Daoy (cell line): ENCODE measurements around the gene CLRN2. TPM values are rescaled to one million over a fixed set of nuclear protein-coding genes. Genes with fewer than 3 reads are reported as not detected.

Experiments used
- DNase-seq: peaks from one replicate; pipeline ENCODE4 v3.0.0-alpha.2; 2015; ENCODE audit warnings: low read depth
- total RNA-seq: library from RNA; depleted of rRNA; stranded (reverse); fragments of >200 nt; shearing (Covaris generic); gene quantifications from 2 replicates; pipeline ENCODE4 v1.2.3, GENCODE V29; 2014; rRNA removed

CLRN2 gene, protein sequence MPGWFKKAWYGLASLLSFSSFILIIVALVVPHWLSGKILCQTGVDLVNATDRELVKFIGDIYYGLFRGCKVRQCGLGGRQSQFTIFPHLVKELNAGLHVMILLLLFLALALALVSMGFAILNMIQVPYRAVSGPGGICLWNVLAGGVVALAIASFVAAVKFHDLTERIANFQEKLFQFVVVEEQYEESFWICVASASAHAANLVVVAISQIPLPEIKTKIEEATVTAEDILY
- total RNA-seq: not detected in 2 replicates

DNA sequence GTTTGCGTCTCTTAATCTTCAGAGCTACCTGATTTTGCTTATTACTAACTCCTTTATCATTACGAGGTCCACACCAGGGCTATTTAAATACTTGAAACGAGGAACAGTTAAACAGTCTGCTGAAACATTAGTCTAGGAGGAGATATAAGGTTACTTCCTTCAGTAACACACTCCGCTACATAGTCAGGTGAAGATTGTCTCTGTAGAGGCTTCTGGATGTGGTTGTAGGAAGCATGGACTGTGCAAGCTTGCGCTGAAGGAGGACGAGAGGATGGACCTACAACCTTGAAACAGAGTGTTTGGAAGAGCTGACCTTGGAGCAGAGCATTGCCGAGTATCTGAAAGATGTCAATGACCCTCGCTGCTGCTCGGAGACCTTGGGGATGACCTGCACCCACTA, at the start of gene CLRN2:
TSS of gene CLRN2 (plus strand) at position 301 of the 400 bp plus-strand sequence. CDS start 102 bp downstream, outside the sequence.
- no peak for DNase-seq

DNA sequence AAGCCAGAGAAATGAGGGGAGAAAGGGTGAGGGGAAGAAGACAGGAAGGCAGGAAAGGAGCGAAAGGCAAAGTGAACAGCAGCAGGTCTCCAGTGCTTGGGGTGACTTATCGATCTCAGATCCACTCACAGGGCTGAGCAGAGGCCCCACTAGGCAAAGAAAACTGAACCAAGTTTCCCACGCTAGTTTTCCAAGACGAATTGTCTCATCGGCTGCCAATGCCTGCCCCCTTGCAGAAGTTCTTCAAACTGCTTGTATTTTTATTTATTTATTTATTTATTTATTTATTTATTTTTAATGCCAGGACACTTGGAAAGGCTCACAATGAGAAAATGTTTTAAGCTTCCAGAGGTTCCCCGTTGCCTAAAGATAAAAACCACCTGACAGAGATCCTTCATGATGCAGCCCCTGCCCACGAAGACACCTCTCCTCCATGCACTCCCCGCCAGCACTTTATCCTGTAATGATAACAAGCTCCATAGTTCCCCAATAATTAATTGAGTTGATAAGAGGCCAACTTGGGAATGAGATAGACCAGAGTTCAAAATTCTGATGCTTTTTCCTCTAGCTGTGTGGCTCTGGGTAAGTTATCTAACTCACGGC, 46.2 kb upstream of the CLRN2 start:
- no peak for DNase-seq

DNA sequence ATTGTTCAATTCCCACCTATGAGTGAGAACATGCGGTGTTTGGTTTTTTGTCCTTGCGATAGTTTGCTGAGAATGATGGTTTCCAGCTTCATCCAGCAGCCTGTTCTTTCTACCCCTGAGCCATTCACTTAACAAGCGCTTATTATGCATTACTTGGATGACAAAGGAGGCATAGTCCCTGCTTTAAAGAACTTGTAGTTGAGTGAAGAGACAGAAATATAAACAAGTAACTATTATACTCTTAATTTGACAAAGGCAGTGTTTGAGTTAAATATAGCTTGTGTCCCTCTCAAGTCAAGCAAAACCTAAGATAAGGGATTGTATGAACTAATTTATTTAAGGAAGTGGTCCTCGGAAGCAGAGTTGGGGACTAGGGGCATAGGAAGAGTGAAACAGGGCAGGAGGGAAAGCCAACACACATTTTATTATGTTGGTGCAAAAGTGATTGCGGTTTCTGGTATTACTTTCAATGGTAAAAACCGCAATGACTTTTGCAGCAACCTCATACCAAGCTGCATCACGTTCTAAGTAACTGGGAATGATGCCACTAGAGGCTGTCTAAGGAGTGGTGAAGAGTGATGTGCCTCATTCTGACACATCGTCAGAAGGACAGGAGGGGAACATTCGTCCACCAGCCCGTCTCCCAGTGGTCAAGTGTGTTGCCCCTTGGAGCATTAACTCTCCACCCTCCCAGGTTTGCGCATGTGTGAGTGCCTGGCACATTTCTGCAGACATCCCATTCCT, 44.9 kb upstream of the CLRN2 start:
- no peak for DNase-seq

DNA sequence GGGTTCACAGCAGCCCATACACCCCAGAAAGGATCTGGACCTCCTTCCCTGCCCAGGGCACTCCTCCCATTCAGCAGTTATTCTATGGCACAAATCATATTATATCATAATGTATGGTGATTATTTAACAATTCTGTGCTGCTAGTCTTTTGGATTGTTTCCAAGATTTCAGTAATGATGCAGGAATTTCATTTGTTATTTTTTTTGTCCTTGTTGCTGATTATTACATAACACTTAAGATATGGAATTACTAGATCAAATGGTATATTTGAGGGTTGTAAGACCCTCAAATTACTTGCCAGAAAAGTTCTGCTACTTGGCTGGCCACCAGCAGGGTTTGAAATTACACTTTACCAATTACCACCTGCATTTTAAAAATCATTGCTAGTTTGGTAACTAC, 39.5 kb upstream of the CLRN2 start:
- DNase-seq: no peak

DNA sequence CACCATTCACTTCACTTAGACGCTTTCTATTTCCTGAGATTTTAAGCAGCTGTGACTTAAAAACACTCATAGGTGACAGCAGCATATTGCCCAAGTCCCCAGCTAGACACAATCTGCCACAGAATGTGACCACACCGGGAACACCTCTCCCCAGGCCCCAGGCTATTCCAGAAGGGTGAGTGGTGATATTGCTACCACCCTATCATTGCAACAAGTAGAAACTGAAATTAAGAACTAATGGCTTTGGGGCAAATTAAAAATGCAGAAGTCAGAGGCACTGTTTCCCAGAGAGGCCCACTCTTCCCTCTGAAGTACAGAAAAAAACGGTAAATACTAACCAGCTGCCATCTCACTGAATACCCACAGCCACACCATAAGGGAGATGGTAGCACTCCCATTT, 38.1 kb upstream of the CLRN2 start:
- DNase-seq: no peak

DNA sequence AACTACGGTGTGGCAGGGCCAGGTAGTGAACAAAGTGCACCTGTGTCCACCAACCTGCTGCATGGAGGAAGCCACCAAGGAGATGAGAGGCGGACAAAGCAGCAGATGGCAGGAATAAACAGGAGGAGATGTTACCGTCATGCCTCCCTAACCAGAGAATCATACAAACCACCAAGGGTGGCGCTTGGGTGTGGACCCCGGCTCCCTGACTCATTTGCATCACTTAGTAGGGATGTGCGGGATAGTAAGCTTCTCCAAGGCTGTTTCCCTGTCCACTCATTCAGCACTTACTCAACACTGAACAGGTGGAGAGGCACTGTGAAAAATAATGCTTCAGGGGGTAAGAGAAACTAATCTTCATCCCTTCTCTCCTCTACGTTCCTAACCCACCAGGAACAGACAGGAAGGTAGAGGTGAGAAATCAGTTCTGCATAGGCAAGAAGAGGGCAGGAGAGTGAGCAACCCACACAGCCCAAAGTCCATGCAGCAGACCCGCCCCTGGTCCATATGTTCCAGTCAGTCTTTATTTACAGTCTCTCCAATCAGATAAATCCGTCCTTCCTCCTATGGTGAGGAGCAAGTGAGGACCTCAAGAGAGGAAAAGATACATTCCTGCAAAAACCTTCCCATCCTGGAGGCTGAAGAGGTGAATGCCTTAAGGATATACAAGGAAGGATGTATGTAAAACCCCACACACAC, 37.0 kb upstream of the CLRN2 start:
- no peak for DNase-seq

DNA sequence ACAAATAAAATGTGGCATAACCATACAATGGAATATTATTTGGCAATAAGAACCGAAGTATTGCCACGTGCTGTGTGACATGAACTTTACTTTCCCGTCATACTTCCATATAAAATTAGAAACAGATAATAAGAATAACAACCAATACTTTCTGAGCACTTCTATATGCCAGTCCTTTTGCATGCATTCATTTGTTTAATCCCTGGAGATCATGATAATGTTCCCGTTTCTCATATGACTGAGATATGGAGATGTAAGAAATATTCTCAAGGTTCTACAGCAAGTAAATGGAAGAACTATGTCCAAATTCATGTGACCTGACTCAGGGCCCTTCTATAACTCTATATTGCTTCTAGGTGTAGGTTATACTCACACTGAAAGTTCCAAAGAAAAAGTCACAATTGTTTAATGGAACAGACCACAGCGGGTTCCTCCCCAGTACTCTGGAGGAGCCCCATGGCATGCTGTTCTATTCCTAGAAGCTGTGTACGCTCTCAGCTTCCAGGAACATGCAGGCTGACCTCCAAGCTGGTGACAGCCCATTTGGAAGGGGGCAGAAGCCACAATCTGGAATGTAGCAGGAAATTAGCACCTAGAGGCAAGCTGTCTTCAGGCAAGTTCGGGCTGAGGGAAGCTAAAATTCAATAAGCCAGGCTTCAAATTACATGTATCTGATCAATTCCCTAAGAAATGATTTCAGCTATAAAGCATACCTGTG, 34.6 kb upstream of the CLRN2 start:
- DNase-seq: no peak

DNA sequence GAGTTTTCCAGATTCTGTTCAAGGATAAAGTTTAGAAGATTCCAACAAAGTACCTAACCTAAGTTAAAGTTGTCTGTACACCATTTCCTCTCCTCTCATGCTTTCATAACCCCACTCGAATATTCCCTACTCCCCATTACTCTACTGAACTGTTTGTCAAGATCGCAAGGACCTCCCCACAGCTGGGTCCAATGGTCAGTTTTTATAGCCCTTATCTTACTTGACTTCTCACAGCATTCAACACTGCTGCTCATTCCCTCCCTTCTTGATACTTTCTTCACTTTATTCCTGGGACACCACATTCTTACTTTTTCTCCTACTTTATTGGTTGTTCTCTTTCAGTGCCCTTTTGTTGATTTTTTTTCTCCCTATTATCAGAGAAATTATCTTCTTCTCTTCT, 34.0 kb upstream of the CLRN2 start:
- DNase-seq: no peak

DNA sequence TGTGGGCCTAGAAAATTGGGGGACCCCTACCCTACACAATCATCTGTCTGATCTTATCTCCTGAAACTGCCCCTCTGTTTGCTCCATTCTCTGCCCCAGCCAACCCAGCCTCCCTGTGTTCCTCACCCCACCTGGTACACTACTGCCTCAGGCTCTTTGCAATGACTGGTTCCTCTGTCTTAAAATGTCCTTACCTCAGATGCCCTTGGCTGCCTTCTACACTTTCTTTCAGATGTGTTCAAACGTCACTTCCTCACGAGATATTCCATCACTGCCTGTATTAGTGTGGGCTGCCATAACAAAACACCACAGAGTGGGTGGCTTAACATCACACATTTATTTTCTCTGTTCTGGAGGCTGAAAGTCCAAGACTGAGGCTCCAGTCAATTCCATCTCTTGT, 32.2 kb upstream of the CLRN2 start:
- DNase-seq: no peak

DNA sequence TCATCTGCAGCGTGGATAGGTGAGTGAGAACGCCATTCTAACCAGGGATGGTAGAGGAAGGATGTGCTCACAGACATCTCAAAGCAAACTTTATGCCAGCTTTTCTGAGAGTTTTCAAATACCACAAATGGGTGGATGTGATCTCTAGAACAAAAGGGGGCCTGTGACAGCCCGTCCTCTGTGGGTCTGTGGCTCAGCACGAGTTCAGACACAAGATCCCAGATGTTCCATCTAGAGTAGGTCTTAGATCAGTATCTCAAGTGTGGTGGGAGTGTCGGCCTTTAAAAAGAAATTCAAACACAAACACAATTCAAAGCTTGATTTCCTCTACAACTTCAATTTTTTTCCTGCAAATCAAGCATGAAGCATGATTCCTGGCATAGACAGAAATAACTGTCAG, 25.8 kb upstream of the CLRN2 start:
- no peak for DNase-seq

DNA sequence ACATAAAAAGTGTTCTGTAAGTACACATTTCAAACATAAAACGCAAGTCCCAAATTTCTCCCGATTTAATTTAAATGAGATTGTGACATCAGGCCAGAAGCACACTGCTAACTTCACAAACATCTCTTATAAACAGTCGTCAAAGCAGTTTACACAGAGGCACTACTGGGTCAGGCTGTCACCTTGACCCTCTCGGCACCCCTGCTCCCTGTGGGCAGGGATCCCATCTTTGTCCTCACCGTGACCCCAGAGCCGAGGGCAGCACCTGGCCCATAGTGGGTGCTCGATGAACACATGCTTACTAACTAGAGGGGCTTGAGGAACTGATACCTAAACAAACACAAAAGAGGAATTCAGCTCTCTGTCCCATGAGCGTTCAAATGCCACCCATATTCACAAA, 25.2 kb upstream of the CLRN2 start:
- no peak for DNase-seq

DNA sequence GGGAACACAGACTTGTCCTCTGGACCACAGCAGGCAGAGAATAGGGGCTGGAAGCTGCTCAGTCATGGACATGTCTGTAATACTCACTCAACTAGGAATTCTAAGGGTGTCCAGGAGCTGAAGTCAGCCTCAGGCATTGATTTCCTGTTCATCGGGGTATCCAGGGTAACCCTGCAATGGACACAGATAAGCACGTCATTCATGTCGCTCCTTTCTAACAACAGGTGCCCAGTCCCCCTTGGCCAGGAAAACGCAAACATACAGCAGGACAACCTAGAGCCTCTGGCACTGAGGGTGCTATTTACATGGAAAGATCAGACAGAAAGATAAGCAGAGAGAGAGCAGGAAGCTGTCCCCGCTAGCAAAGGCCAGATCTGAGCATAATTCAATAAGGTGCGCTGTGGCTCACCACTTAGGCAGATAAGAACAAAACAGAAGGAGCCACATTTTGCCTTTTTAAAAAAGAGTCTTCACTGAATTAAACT, 24.3 kb upstream of the CLRN2 start:
- no peak for DNase-seq

DNA sequence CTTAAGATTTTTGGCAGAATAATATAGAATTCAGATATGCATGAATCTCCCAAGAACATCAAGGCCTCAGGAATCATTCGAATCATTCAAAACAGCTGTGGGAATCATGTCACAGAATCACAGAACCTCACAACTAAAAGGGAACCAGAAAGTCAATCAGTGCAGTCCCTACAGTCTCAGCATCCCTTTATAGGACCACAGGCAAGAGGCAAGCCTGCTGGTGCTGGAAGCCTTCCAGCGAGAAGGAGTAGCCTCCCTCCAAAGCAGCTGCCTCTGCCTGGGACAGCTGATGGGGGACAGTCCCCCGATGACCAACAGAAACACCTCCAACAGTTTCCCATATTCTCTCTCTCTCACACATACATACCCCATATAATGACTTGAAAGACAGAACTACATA, 23.8 kb upstream of the CLRN2 start:
- no peak for DNase-seq

DNA sequence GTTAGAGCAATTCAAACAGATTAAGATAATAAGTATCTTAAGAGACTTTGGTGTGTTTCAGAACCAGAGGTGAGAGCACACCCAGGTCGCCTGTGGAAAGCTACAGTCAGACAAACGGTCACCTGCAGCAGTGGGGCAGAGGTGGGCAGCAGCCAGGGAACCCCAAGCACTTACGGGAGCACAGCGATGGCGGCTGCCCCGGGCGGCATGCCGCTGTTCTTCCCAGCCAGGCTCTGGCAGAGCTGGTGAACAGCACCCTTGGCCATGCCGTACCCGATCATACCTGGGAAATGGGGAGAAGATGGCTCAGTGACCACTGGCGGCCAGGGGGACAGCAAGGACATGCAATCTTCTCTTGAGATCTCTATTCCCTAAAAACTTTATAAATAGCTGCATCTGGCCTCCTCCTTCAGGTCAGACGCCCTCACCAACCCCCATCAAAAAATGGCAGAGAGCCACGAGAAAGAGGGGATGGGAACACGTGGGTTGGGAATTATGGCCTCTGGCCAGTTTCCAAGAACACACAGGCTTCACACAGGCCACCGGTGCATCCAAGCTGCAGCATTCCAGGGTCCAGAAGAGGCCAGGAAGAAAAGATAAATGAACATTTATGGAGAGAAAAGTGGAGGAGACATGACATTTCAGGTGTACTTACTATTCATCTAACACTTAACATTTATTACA, 22.8 kb upstream of the CLRN2 start:
- DNase-seq: no peak

DNA sequence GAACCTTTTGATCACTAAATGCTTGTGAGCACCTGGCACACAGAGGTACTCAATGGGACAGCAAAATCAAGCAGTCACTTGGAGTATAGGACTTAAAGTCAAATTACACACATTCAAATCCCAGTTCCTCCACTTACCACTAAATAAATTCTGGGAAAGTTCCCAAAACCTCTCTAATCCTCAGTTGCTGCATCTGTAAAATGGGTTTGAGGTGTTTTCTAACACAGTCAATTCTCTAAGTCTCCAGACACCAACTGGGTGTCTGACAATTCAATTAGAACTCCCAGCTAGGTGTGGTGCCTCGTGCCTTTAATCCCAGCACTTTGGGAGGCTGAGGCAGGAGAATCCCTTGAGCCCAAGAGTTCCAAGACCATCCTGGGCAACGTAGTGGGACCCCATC, 22.1 kb upstream of the CLRN2 start:
- no peak for DNase-seq

DNA sequence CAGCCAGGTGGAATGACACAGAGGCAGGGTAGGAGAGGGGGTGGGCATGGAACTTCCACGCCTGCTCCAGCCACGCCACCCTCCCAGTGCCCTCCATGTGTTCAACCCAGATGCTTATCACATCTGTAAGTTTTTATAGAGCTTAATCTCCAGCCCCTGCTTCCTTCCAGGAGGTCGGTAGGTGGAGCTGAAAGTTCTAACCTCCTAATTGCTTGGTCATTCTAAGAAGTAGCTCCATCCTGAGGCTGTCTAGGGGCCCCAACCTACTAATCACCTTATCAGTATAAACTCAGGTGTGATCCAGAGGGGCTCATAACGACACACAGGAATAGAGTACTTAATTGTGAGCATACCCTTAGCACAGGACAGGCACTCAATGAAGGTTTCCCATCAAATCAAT, 21.3 kb upstream of the CLRN2 start:
- DNase-seq: no peak

DNA sequence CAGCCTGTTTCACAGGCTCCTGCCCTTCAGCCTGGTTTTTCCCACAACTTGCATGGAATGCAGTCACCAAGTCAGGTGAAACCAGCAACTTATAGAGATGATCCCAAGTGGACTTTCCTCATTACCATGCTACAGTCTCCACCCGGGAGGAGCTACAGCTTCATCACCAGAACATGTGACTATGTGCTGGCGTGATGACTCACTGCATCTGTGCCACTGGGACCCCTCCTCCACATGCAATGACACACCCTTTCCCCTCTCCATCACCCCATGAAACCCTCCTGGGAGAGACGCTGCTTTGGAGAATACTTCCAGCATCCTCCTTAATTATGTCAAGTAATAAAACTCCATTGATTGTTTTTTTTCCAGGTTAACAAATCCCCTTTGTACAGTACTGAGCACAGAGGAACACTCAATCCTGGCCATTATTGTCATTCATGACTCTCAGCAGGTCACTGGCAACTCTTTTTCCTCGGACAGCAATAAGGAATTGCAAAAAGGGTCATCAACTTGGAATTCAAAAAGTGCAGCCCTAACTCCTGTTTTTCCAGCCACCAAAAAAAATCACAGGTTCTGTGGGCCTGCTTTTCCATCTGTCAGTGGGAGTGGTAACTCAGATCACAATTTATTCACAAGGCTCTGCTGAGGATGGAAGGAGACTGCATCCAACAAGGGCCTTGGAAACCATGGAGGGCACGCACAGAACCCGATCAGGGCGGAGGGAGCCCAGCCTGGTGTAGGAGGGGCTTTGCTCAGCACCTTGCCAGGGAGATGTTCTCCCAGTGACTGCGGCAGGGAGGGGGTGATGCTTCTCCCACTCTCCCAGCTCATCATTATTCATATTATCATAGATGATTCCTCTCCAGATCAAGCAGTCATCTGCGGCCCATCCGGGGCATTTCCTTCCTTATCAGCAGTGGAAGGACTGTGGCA, 20.4 kb upstream of the CLRN2 start:
- DNase-seq: peak; percentile 85

DNA sequence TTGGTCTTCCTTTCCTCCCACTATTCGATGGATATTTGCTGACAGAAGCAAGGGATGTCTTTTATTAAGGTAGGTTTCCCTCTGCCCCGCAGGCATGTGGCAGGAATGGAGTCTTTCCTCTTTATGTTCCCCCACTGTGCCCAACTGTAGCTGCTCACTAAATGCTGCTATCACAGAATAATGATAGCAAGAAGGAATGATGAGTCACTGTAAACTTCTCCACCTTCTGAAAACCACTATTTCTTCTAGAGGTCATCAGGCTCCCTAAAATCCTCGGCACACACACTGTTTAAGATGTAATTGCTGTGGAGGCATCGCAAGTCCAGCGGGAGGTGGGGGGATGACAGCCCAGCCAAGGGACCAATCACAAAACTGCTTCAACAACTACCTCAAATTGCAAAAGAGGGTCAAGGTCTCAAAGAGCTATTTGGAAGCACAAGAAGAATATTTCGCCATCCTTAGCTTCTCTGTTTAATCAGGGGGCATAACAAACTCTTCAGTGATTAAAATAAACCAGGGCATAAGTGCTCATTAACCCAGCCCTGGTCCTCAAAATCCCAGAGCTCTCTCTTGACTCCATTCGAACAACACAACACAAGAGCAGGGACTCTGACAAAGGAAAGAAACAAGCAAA, 17.0 kb upstream of the CLRN2 start:
- DNase-seq: no peak

DNA sequence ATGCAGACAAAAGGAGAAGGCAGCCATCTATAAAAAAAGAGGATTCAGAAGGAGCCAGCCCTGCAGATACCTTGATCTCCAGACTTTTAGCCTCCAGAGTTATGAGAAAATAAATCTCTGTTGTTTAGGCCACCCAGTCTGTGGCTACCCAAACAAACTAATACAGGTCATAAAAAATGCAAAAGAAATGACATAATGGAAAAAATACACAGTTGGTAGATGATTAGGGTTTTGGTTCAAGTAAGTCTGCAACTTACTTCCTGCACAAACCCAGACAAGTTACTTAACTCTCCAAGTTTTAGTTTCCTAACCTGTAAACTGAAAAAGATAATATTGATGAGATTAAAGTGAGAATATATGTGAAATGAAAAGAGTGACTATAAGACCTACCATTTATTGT, 14.4 kb upstream of the CLRN2 start:
- DNase-seq: no peak

DNA sequence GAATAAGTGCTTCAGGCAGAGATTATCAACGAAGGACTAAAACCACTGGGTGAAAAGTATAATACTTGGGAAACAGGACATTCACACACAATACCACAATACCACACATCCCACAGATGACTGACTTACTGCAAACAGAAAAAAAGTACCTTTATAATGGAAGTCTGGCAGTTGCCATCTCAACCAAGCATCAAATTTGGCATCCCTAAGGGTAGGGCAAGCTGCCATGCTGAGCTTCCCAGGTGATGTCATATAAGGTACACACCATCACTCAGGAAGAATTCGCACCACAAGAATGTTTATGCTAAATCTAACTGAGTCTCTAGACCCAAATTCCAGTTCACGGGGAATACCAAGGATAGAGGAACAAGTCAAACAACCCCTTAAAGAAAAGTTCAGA, 12.2 kb upstream of the CLRN2 start:
- DNase-seq: peak; percentile 59
